Endothelial cell of umbilical vein (primary cell): Measurements from ENCODE around the gene ECHDC1. TPM values are rescaled to one million over a fixed set of nuclear protein-coding genes. Genes with fewer than 3 reads are reported as not detected.

Source experiments
- BruUV-seq: library from RNA; stranded (reverse); fragments of 400-500 nt; replicated peaks from 2 replicates; lab custom pipeline; 2021; lab: Mats Ljungman, UMichigan
- CTCF ChIA-PET: fragments of 300-600, 350-600 bp; sonication (Branson Sonifier 250); formaldehyde crosslinking; loops from one replicate; lab custom pipeline; 2021; ENCODE audit warnings: antibody characterized with exemption, inconsistent platforms; lab: Charles Lee
- POLR2A ChIA-PET: fragments of 300-600, 350-600 bp; sonication (Branson Sonifier 250); formaldehyde crosslinking; loops from one replicate; lab custom pipeline; 2021; ENCODE audit warnings: antibody characterized with exemption, inconsistent platforms; lab: Charles Lee
- DNase-seq: peaks from one replicate; pipeline ENCODE4 v3.0.0-alpha.2; 2011; ENCODE audit warnings: low read depth, low spot score
- FAIRE-seq: peaks from 2 replicates; lab custom pipeline; 2011; peaks lifted over from hg19 to GRCh38; lab: Jason Lieb, UNC
- H2AFZ ChIP-seq: 2 replicates; pipeline ENCODE4 v1.6.0; 2012; ENCODE audit warnings: low read depth, low read length, control low read depth, inconsistent platforms
- H3K27ac ChIP-seq: 2 replicates; pipeline ENCODE4 v1.5.1; 2011; ENCODE audit warnings: low read depth, mild to moderate bottlenecking, control low read depth, low read length, moderate library complexity; ENCODE audit not compliant: insufficient read depth
- H3K27me3 ChIP-seq, 2 experiments: 2 replicates each; pipeline versions ENCODE4 v1.6.0 to v1.6.1; 2011; ENCODE audit warnings: low read length in 2 of 2, mixed read lengths in 1 of 2; ENCODE audit not compliant: control insufficient read depth in 2 of 2, insufficient read depth in 2 of 2
- H3K36me3 ChIP-seq, 2 experiments: 2 replicates in 1 of 2; 3 replicates in 1 of 2; pipeline ENCODE4 v1.5.1; 2011; ENCODE audit warnings: low read length in 2 of 2, mild to moderate bottlenecking in 1 of 2, moderate library complexity in 1 of 2; ENCODE audit not compliant: control insufficient read depth in 2 of 2, insufficient read depth in 2 of 2; ENCODE audit errors: extremely low read depth in 1 of 2
- H3K4me1 ChIP-seq: 3 replicates; pipeline ENCODE4 v1.5.1; 2011; ENCODE audit warnings: mild to moderate bottlenecking, low read length; ENCODE audit not compliant: control insufficient read depth, insufficient read depth; ENCODE audit errors: extremely low read depth
- H3K4me2 ChIP-seq: 2 replicates; pipeline ENCODE4 v1.6.1; 2011; ENCODE audit warnings: low read length, control low read depth, mixed read lengths; ENCODE audit not compliant: insufficient read depth
- H3K4me3 ChIP-seq, 3 experiments: fragments of 200-600 bp in 1 of 3; sonication (generic), shearing (Covaris generic) in 1 of 3; replicated peaks in 1 of 3; 2 replicates each; pipeline ENCODE4 v1.5.1; 2011 to 2016; ENCODE audit warnings: control low read depth in 3 of 3, low read length in 3 of 3, mild to moderate bottlenecking in 2 of 3, inconsistent platforms in 1 of 3, low read depth in 1 of 3, moderate library complexity in 1 of 3; ENCODE audit not compliant: insufficient read depth in 1 of 3
- H3K79me2 ChIP-seq: 2 replicates; pipeline ENCODE4 v1.6.0; 2012; ENCODE audit warnings: low read length, inconsistent platforms; ENCODE audit not compliant: control insufficient read depth, insufficient read depth
- H3K9ac ChIP-seq: replicated peaks from 2 replicates; pipeline ENCODE3; 2011; ENCODE audit warnings: low read length, control low read depth; ENCODE audit not compliant: insufficient read depth; ENCODE audit errors: extremely low read depth
- H3K9me1 ChIP-seq: replicated peaks from 3 replicates; pipeline ENCODE4 v1.6.0; 2011; ENCODE audit warnings: mild to moderate bottlenecking, low read length; ENCODE audit not compliant: control insufficient read depth, insufficient read depth; ENCODE audit errors: extremely low read depth
- H3K9me3 ChIP-seq: replicated peaks from 2 replicates; pipeline ENCODE4 v1.5.1; 2012; ENCODE audit warnings: low read length, inconsistent platforms; ENCODE audit not compliant: control insufficient read depth, insufficient read depth
- H4K20me1 ChIP-seq: replicated peaks from 2 replicates; pipeline ENCODE3; 2011; ENCODE audit warnings: mild to moderate bottlenecking, low read length; ENCODE audit not compliant: control insufficient read depth, insufficient read depth; ENCODE audit errors: extremely low read depth
- CTCF ChIP-seq, 2 donors: IDR thresholded peaks; 1 replicate in 1 of 2; 2 replicates in 1 of 2; pipeline ENCODE4 v1.5.1; 2011; ENCODE audit warnings: low read length in 2 of 2, mild to moderate bottlenecking in 2 of 2, moderate library complexity in 2 of 2, control low read depth in 1 of 2, inconsistent platforms in 1 of 2, low read depth in 1 of 2; ENCODE audit not compliant: insufficient read depth in 1 of 2; ENCODE audit errors: extremely low read depth in 1 of 2
- EZH2 ChIP-seq: IDR thresholded peaks from 2 replicates; pipeline ENCODE4 v1.6.1; 2012; ENCODE audit warnings: borderline replicate concordance, low read depth, mild to moderate bottlenecking, moderate library complexity, low read length, inconsistent platforms; ENCODE audit not compliant: severe bottlenecking
- FOS ChIP-seq: IDR thresholded peaks from 2 replicates; pipeline ENCODE4 v1.6.1; 2011; ENCODE audit warnings: mild to moderate bottlenecking, low read length, moderate library complexity, borderline replicate concordance; ENCODE audit not compliant: insufficient read depth
- GATA2 ChIP-seq: IDR thresholded peaks from 2 replicates; pipeline ENCODE4 v1.7.0; 2011; ENCODE audit warnings: low read depth, mild to moderate bottlenecking, moderate library complexity, mixed read lengths, low read length; ENCODE audit not compliant: insufficient read length, insufficient read depth
- JUN ChIP-seq: IDR thresholded peaks from 2 replicates; pipeline ENCODE4 v1.6.1; 2011; ENCODE audit warnings: borderline replicate concordance, low read depth; ENCODE audit not compliant: insufficient read length, insufficient read depth
- MAX ChIP-seq: IDR thresholded peaks from 2 replicates; pipeline ENCODE4 v1.6.1; 2011; ENCODE audit not compliant: insufficient read depth, insufficient read length
- MYC ChIP-seq: IDR thresholded peaks from one replicate; pipeline ENCODE4 v1.6.1; 2011; ENCODE audit warnings: mild to moderate bottlenecking, low read depth, low read length
- POLR2A ChIP-seq: IDR thresholded peaks from 2 replicates; pipeline ENCODE4 v1.6.1; 2012; ENCODE audit warnings: low read depth, mild to moderate bottlenecking, control low read depth, low read length
- POLR2AphosphoS5 ChIP-seq: IDR thresholded peaks from 2 replicates; pipeline ENCODE4 v1.6.1; 2012; ENCODE audit warnings: low read depth, mild to moderate bottlenecking, control low read depth, low read length, moderate library complexity; ENCODE audit not compliant: insufficient read depth
- dilution Hi-C: fragments of 300-500 bp; cut with MboI; formaldehyde crosslinking; loops from one replicate; pipeline ENCODE4 v1.15.0; 2019; ENCODE audit warnings: low sequenced_read_pairs; ENCODE audit not compliant: extremely low pct_ligation_motif_present
- intact Hi-C: fragments of 100-400 bp; cut with micrococcal nuclease; formaldehyde crosslinking; loops from one replicate; pipeline ENCODE4 v1.10.0; 2022
- polyA plus RNA-seq, 4 experiments: library from polyadenylated mRNA; depleted of rRNA in 3 of 4; stranded (reverse) in 3 of 4; unstranded in 1 of 4; fragments of >200 nt; gene quantifications; 2 replicates each; pipeline versions ENCODE4 v1.2.1 to v1.2.3, GENCODE V29; 2011 to 2012; ENCODE audit warnings: missing spikeins in 1 of 4
- total RNA-seq: library from RNA; stranded (reverse); gene quantifications from 2 replicates; pipeline ENCODE4 v1.2.3, GENCODE V29; 2021

Gene ECHDC1
- total and polyA plus RNA-seq, 2 donors (not counting 3 experiments of a cell fraction or from before 2014, with no cell fraction given) = 8.1 to 36.8 TPM

DNA sequence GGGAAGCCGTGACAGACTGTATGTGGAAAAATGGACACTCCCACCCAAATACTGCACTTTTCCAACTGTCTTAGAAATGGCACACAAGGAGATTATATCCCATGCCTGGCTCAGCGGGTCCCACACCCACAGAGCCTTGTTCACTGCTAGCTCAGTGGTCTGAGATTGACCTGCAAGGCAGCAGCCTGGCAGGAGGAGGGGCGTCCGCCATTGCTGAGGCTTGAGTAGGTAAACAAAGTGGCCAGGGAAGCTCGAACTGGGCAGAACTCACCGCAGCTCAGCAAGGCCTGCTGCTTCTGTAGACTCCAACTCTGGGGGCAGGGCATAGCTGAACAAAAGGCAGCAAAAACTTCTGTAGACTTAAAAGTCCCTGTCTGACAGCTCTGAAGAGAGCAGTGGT is 88.1 kb downstream of the ECHDC1 start:
- POLR2A ChIA-PET = no interaction called here
- H3K36me3 ChIP-seq = no peaks in the 10 kb centered on the region
- FAIRE-seq (no peak), DNase-seq (no peak)
- H3K4me3 ChIP-seq = no peak overlapping the region
- TF ChIP-seq POLR2A (no peak), CTCF (IDR thresholded peaks at IDR 0.05; ENCODE audit: extremely low read depth in 1 of 2, insufficient read depth in 1 of 2, low read depth in 1 of 2, low read length in 2 of 2) (no peak), EZH2 (no peak), GATA2 (no peak), FOS (no peak), POLR2AphosphoS5 (no peak)
- CTCF ChIA-PET = interaction anchor here (1.8 kb wide), 1 partner anchor 11 kb away, joined by 19 read pairs; the partner anchor contains the start of gene RNF146
- H3K9ac ChIP-seq = no peak overlapping the region
- H3K4me1 ChIP-seq = no peaks in the 10 kb centered on the region
- no peaks in the 10 kb centered on the region for H3K9me3 ChIP-seq
- H2AFZ ChIP-seq = no peak overlapping the region
- no TSS peak for BruUV-seq
- no peaks in the 10 kb centered on the region for H3K27me3 ChIP-seq
- dilution Hi-C loops (no loop called here), intact Hi-C loops (no loop called here)
- no peaks in the 10 kb centered on the region for H3K9me1 ChIP-seq
- no peaks in the 10 kb centered on the region for H3K79me2 ChIP-seq
- H4K20me1 ChIP-seq = no peaks in the 10 kb centered on the region
- H3K4me2 ChIP-seq = no peak overlapping the region
- no peak overlapping the region for H3K27ac ChIP-seq

- dilution Hi-C loops = no loop called here
- no peak overlapping the region for H3K9ac ChIP-seq
- ChIA-PET CTCF (interaction anchor here (1.8 kb wide), 1 partner anchor 17 kb away, joined by 7 read pairs; the partner anchor contains the start of gene RNF146), POLR2A (no interaction called here)
- no peaks in the 10 kb centered on the region for H3K79me2 ChIP-seq
- no peaks in the 10 kb centered on the region for H3K4me1 ChIP-seq
- TF ChIP-seq JUN = no peak
- TF ChIP-seq POLR2AphosphoS5 = no peak
- no peak for TF ChIP-seq FOS
- no peak for TF ChIP-seq EZH2
- no peak for TF ChIP-seq MYC
- TF ChIP-seq GATA2 = no peak
- TF ChIP-seq CTCF (IDR thresholded peaks at IDR 0.05; ENCODE audit: extremely low read depth in 1 of 2, insufficient read depth in 1 of 2, low read depth in 1 of 2, low read length in 2 of 2) = no peak
- TF ChIP-seq POLR2A = no peak
- TF ChIP-seq MAX = no peak
- H3K27ac ChIP-seq = no peak overlapping the region
- no peaks in the 10 kb centered on the region for H3K9me3 ChIP-seq
- DNase-seq (no peak), FAIRE-seq (no peak)
- H3K9me1 ChIP-seq = no peaks in the 10 kb centered on the region
- no peaks in the 10 kb centered on the region for H4K20me1 ChIP-seq
- H2AFZ ChIP-seq = no peak overlapping the region
- H3K4me2 ChIP-seq = no peak overlapping the region
- intact Hi-C loops = no loop called here
- no peaks in the 10 kb centered on the region for H3K36me3 ChIP-seq
- no peaks in the 10 kb centered on the region for H3K27me3 ChIP-seq
- BruUV-seq = no TSS peak
- no peak overlapping the region for H3K4me3 ChIP-seq
These were observed 93.8 kb downstream of the ECHDC1 start for GRCh38 chr6:127249621-127250020.
